ENCODE data around the gene TUFT1. TPM values are rescaled to one million over a fixed set of nuclear protein-coding genes. Genes with fewer than 3 reads are reported as not detected.

Gene TUFT1
- total and polyA plus RNA-seq, 2 of the 4 experiments (the other 2 are of a cell fraction), result 21.2 to 30.3 TPM

DNA sequence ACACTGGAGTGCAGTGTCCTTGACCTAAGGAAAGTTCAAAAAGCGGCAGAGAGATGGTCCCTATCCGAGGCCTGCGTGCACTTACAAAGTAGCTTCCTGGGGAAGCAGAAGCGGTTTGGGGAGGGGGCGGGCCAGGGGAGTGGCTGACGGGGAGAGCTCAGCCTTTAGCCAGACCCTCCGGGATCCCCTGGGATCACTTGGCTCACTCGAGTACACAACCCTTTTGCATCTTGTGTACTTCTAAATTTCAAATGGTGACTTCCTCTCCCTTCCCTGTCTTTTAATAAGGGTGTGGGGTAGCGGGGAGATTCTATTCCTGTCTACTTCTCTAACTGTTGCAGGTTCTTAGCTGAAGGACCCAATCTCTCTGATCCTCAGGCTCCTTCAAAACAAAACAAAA is 53.6 kb downstream of the TUFT1 start:
- no peak overlapping the region for H4K5ac ChIP-seq (ENCODE audit: low read depth, low read length)
- BruUV-seq (replicated peaks), result no TSS peak
- H4K20me1 ChIP-seq (ENCODE audit: insufficient read depth, low read length), result no peaks in the 10 kb centered on the region; the same call in 1 of the 2 replicates
- no peaks in the 10 kb centered on the region for H3K27me3 ChIP-seq (ENCODE audit: control insufficient read depth, insufficient read depth, low read length)
- no peak overlapping the region for H2AK9ac ChIP-seq (replicated peaks; ENCODE audit: low read depth, low read length, poor library complexity)
- H3K56ac ChIP-seq (ENCODE audit: extremely low read depth, insufficient read depth, low read length), result no peak overlapping the region
- peak overlapping the region; percentile 48; the same call in 1 of the 2 replicates for H3K9ac ChIP-seq (ENCODE audit: low read depth, low read length)
- no peak overlapping the region for H4K91ac ChIP-seq (ENCODE audit: insufficient read depth, low read depth, low read length)
- peaks cover 4% of the 10 kb centered on the region; the same call in 1 of the 2 replicates for H3K9me3 ChIP-seq (ENCODE audit: control insufficient read depth, insufficient read depth, low read length)
- H2AK5ac ChIP-seq (ENCODE audit: low read depth, low read length), result no peak overlapping the region
- ChIA-PET CTCF (interaction anchor here (0.6 to 2.3 kb wide), 7 partner anchors 8 to 141 kb away, joined by 3 to 7 read pairs (median 3); partner anchors contain the start of gene SNX27), POLR2A (ENCODE audit: unreplicated experiment) (no interaction called here)
- no peak overlapping the region for H2AFZ ChIP-seq (replicated peaks; ENCODE audit: low read length, poor library complexity)
- dilution Hi-C loops (cut with HindIII; ENCODE audit: low sequenced_read_pairs, unreplicated experiment) (no loop called here), intact Hi-C loops (cut with micrococcal nuclease) (loop anchor here (2.0 kb wide), 1 partner anchor 141 kb away; no protein-coding TSS in a partner anchor), in situ Hi-C loops (cut with MboI; ENCODE audit: low sequenced_read_pairs) (no loop called here)
- H3K23ac ChIP-seq (ENCODE audit: low read depth, low read length), result no peak overlapping the region
- H3K27ac ChIP-seq (ENCODE audit: insufficient read depth, low read length), result no peak overlapping the region
- DNase-seq (no peak), ATAC-seq (ENCODE audit: low read depth) (no peak)
- H2BK15ac ChIP-seq (ENCODE audit: low read depth, low read length), result no peak overlapping the region
- no peaks in the 10 kb centered on the region for H3K79me1 ChIP-seq (ENCODE audit: low read depth in 1 of 2, low read length in 2 of 2)
- no peak overlapping the region for H4K8ac ChIP-seq (ENCODE audit: low read depth in 2 of 2, low read length in 2 of 2)
- H3K4me3 ChIP-seq (ENCODE audit: insufficient read depth, low read depth, low read length), result no peak overlapping the region
- H3K4ac ChIP-seq (ENCODE audit: low read depth, low read length), result no peak overlapping the region
- H3K18ac ChIP-seq (ENCODE audit: low read depth, low read length), result no peak overlapping the region
- no peaks in the 10 kb centered on the region for H3K36me3 ChIP-seq (ENCODE audit: control insufficient read depth, insufficient read depth, low read length)
- H3K9me1 ChIP-seq (ENCODE audit: insufficient read depth, low read length), result 0 out of 2 replicates have a peak, but pooled peaks cover 3% of the 10 kb centered on the region
- H2BK20ac ChIP-seq (ENCODE audit: low read depth, low read length), result no peak overlapping the region
- WGBS, 2 experiments (ENCODE audit: extremely low coverage in 2 of 2, insufficient read length in 1 of 2), result 60% methylated on average over 1 of the region's 9 CpGs; no CpG with 5 or more reads in 1 of the 2 experiments
- TF ChIP-seq CEBPB (IDR thresholded peaks at IDR 0.05; ENCODE audit: low read depth, low read length), result no peak
- TF ChIP-seq POLR2A (IDR thresholded peaks at IDR 0.05; ENCODE audit: low read depth, low read length), result no peak
- no peak for TF ChIP-seq RAD21 (IDR thresholded peaks at IDR 0.05; ENCODE audit: low read length)
- TF ChIP-seq MAFK (IDR thresholded peaks at IDR 0.05; ENCODE audit: low read depth, low read length), result no peak
- TF ChIP-seq MAZ (IDR thresholded peaks at IDR 0.05; ENCODE audit: borderline replicate concordance, low read depth, low read length), result no peak
- TF ChIP-seq BHLHE40 (IDR thresholded peaks at IDR 0.05; ENCODE audit: low read depth, low read length), result no peak
- no peak for TF ChIP-seq USF2 (IDR thresholded peaks at IDR 0.05; ENCODE audit: low read depth, low read length)
- TF ChIP-seq RCOR1 (IDR thresholded peaks at IDR 0.05; ENCODE audit: insufficient replicate concordance, low read length), result no peak
- no peak for TF ChIP-seq NFE2L2 (IDR thresholded peaks at IDR 0.05; ENCODE audit: low read depth, low read length)
- no peak for TF ChIP-seq MXI1 (IDR thresholded peaks at IDR 0.05; ENCODE audit: borderline replicate concordance, low read depth, low read length)
- no peak for TF ChIP-seq FOS (IDR thresholded peaks at IDR 0.05; ENCODE audit: low read depth, low read length)
- TF ChIP-seq RFX5 (IDR thresholded peaks at IDR 0.05; ENCODE audit: low read depth, low read length), result no peak
- TF ChIP-seq, protein P1, sequence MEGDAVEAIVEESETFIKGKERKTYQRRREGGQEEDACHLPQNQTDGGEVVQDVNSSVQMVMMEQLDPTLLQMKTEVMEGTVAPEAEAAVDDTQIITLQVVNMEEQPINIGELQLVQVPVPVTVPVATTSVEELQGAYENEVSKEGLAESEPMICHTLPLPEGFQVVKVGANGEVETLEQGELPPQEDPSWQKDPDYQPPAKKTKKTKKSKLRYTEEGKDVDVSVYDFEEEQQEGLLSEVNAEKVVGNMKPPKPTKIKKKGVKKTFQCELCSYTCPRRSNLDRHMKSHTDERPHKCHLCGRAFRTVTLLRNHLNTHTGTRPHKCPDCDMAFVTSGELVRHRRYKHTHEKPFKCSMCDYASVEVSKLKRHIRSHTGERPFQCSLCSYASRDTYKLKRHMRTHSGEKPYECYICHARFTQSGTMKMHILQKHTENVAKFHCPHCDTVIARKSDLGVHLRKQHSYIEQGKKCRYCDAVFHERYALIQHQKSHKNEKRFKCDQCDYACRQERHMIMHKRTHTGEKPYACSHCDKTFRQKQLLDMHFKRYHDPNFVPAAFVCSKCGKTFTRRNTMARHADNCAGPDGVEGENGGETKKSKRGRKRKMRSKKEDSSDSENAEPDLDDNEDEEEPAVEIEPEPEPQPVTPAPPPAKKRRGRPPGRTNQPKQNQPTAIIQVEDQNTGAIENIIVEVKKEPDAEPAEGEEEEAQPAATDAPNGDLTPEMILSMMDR (conservative IDR thresholded peaks at IDR 0.05; ENCODE audit: low read depth, low read length), result no peak
- TF ChIP-seq, protein P2, sequence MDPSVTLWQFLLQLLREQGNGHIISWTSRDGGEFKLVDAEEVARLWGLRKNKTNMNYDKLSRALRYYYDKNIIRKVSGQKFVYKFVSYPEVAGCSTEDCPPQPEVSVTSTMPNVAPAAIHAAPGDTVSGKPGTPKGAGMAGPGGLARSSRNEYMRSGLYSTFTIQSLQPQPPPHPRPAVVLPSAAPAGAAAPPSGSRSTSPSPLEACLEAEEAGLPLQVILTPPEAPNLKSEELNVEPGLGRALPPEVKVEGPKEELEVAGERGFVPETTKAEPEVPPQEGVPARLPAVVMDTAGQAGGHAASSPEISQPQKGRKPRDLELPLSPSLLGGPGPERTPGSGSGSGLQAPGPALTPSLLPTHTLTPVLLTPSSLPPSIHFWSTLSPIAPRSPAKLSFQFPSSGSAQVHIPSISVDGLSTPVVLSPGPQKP (IDR thresholded peaks at IDR 0.05; ENCODE audit: borderline replicate concordance, low read depth, low read length), result no peak
- no peak for TF ChIP-seq CHD1 (IDR thresholded peaks at IDR 0.05; ENCODE audit: low read depth, low read length)
- TF ChIP-seq SMC3 (IDR thresholded peaks at IDR 0.05; ENCODE audit: low read depth, low read length), result no peak
- H2BK120ac ChIP-seq (ENCODE audit: low read depth, low read length), result 0 out of 2 replicates have a peak overlapping the region, but pooled peaks have one; percentile 5
- no peaks in the 10 kb centered on the region for H3K4me1 ChIP-seq (ENCODE audit: control insufficient read depth, insufficient read depth, low read length)
- peak overlapping the region; percentile 80; the same call in 1 of the 2 replicates for H3K4me2 ChIP-seq (ENCODE audit: low read depth, low read length)
- H3K14ac ChIP-seq (replicated peaks; ENCODE audit: low read depth, low read length), result no peak overlapping the region
- no peak overlapping the region for H2BK5ac ChIP-seq (ENCODE audit: low read depth, low read length, poor library complexity, severe bottlenecking)
